H1 (cell line): ENCODE data around the gene UBE2H. TPM values are rescaled to one million over a fixed set of nuclear protein-coding genes. Genes with fewer than 3 reads are reported as not detected.

Source experiments
- CTCF ChIA-PET: fragments of 300-600 bp; sonication (Branson Sonifier 250); formaldehyde crosslinking; loops from one replicate; lab custom pipeline; 2021; ENCODE audit not compliant: partially characterized antibody; lab: Charles Lee
- POLR2A ChIA-PET: fragments of 300-600 bp; sonication (Branson Sonifier 250); formaldehyde crosslinking; loops from one replicate; lab custom pipeline; 2021; ENCODE audit warnings: inconsistent platforms; ENCODE audit not compliant: partially characterized antibody; lab: Charles Lee
- DNase-seq, 2 experiments: peaks; one replicate each; pipeline versions ENCODE4 v3.0.0 to v3.0.0-alpha.2; 2010 to 2022; ENCODE audit warnings: low spot score in 2 of 2, low read depth in 1 of 2, mixed read lengths in 1 of 2
- FAIRE-seq: peaks from 2 replicates; lab custom pipeline; 2011; peaks lifted over from hg19 to GRCh38; lab: Jason Lieb, UNC
- H2AFZ ChIP-seq: 2 replicates; pipeline ENCODE4 v1.8.1; 2012; ENCODE audit warnings: low read length, inconsistent platforms
- H2AK5ac ChIP-seq: 2 replicates; pipeline ENCODE4 v1.6.1; 2013; ENCODE audit warnings: low read depth, low read length
- H2BK120ac ChIP-seq: replicated peaks from 2 replicates; pipeline ENCODE3; 2013; ENCODE audit warnings: low read depth, low read length, inconsistent platforms
- H2BK12ac ChIP-seq: 2 replicates; pipeline ENCODE4 v1.6.1; 2013; ENCODE audit warnings: low read depth, low read length
- H2BK15ac ChIP-seq: 2 replicates; pipeline ENCODE4 v1.6.1; 2013; ENCODE audit warnings: low read length
- H2BK20ac ChIP-seq: 2 replicates; pipeline ENCODE4 v1.6.1; 2013; ENCODE audit warnings: low read length
- H2BK5ac ChIP-seq: 2 replicates; pipeline ENCODE4 v1.6.1; 2013; ENCODE audit warnings: low read depth, low read length
- H3K14ac ChIP-seq: 2 replicates; pipeline ENCODE4 v1.6.1; 2013; ENCODE audit warnings: inconsistent platforms; ENCODE audit not compliant: insufficient read length
- H3K18ac ChIP-seq: 2 replicates; pipeline ENCODE4 v1.6.1; 2013; ENCODE audit warnings: low read length; ENCODE audit errors: extremely low read depth
- H3K23ac ChIP-seq: 2 replicates; pipeline ENCODE4 v1.6.1; 2013; ENCODE audit warnings: inconsistent platforms; ENCODE audit not compliant: insufficient read length
- H3K23me2 ChIP-seq: 2 replicates; pipeline ENCODE4 v1.6.1; 2013; ENCODE audit warnings: low read depth, low read length
- H3K27ac ChIP-seq: 2 replicates; pipeline ENCODE4 v1.6.1; 2011; ENCODE audit warnings: low read depth, low read length, inconsistent platforms
- H3K27me3 ChIP-seq, 4 experiments: replicated peaks in 1 of 4; 1 replicate in 1 of 4; 2 replicates in 3 of 4; pipeline versions ENCODE4 v1.6.1 to v1.8.1; 2011 to 2013; ENCODE audit warnings: low read length in 3 of 4, mild to moderate bottlenecking in 3 of 4, inconsistent platforms in 2 of 4, mixed read lengths in 2 of 4, moderate library complexity in 1 of 4; ENCODE audit not compliant: control insufficient read depth in 3 of 4, insufficient read depth in 3 of 4; ENCODE audit errors: extremely low read depth in 1 of 4
- H3K36me3 ChIP-seq, 4 experiments: 2 replicates each; pipeline versions ENCODE4 v1.6.1 to v1.8.1; 2011 to 2013; ENCODE audit warnings: mild to moderate bottlenecking in 4 of 4, low read length in 3 of 4, moderate library complexity in 2 of 4, control low read depth in 1 of 4, inconsistent platforms in 1 of 4; ENCODE audit not compliant: insufficient read depth in 4 of 4, control insufficient read depth in 2 of 4
- H3K4ac ChIP-seq: replicated peaks from 2 replicates; pipeline ENCODE3; 2013; ENCODE audit warnings: low read length, low read depth, mixed read lengths, inconsistent platforms; ENCODE audit not compliant: insufficient read length
- H3K4me1 ChIP-seq, 4 experiments: replicated peaks in 1 of 4; 1 replicate in 1 of 4; 2 replicates in 3 of 4; pipeline versions ENCODE4 v1.6.1 to v1.8.1; 2011 to 2013; ENCODE audit warnings: low read length in 3 of 4, inconsistent platforms in 2 of 4, mixed read lengths in 1 of 4; ENCODE audit not compliant: insufficient read depth in 4 of 4, control insufficient read depth in 3 of 4
- H3K4me2 ChIP-seq, 2 experiments: 2 replicates each; pipeline versions ENCODE4 v1.6.1 to v1.8.1; 2011 to 2013; ENCODE audit warnings: low read depth in 2 of 2, low read length in 2 of 2, control low read depth in 1 of 2, inconsistent platforms in 1 of 2, mild to moderate bottlenecking in 1 of 2; ENCODE audit not compliant: insufficient read depth in 1 of 2
- H3K4me3 ChIP-seq, 4 experiments: fragments of 200-600, 300-600 bp in 1 of 4; sonication (generic), shearing (Covaris generic), sonication (Bioruptor Twin) in 1 of 4; 2 replicates each; pipeline versions ENCODE4 v1.5.1 to v1.8.1; 2011 to 2016; ENCODE audit warnings: low read length in 4 of 4, low read depth in 3 of 4, control low read depth in 2 of 4, inconsistent platforms in 2 of 4, mild to moderate bottlenecking in 2 of 4, mixed read lengths in 1 of 4, moderate library complexity in 1 of 4; ENCODE audit not compliant: insufficient read depth in 2 of 4; ENCODE audit errors: extremely low read depth in 1 of 4
- H3K56ac ChIP-seq: replicated peaks from 2 replicates; pipeline ENCODE3; 2013; ENCODE audit warnings: low read depth, mild to moderate bottlenecking, mixed read lengths, low read length, inconsistent platforms; ENCODE audit not compliant: insufficient read length
- H3K79me1 ChIP-seq: 2 replicates; pipeline ENCODE4 v1.6.1; 2013; ENCODE audit warnings: low read depth, low read length, control low read depth
- H3K79me2 ChIP-seq, 2 experiments: 2 replicates each; pipeline versions ENCODE4 v1.6.1 to v1.8.1; 2012 to 2013; ENCODE audit warnings: low read length in 2 of 2, mild to moderate bottlenecking in 2 of 2, inconsistent platforms in 1 of 2; ENCODE audit not compliant: insufficient read depth in 2 of 2, control insufficient read depth in 1 of 2
- H3K9ac ChIP-seq, 4 experiments: replicated peaks in 1 of 4; 1 replicate in 1 of 4; 2 replicates in 3 of 4; pipeline versions ENCODE4 v1.6.1 to v1.8.1; 2011 to 2013; ENCODE audit warnings: low read depth in 3 of 4, low read length in 3 of 4, control low read depth in 2 of 4, mild to moderate bottlenecking in 2 of 4, moderate library complexity in 2 of 4, inconsistent platforms in 1 of 4; ENCODE audit errors: extremely low read depth in 1 of 4
- H3K9me3 ChIP-seq, 2 experiments: 2 replicates each; pipeline versions ENCODE4 v1.6.1 to v1.8.1; 2012 to 2013; ENCODE audit warnings: mild to moderate bottlenecking in 2 of 2, moderate library complexity in 2 of 2, control low read depth in 1 of 2, inconsistent platforms in 1 of 2, low read depth in 1 of 2, low read length in 1 of 2, mixed read lengths in 1 of 2; ENCODE audit not compliant: insufficient read depth in 2 of 2
- H4K20me1 ChIP-seq, 2 experiments: replicated peaks in 1 of 2; 2 replicates each; pipeline versions ENCODE3 to v1.8.1; 2011 to 2013; ENCODE audit warnings: inconsistent platforms in 2 of 2, low read length in 2 of 2, mild to moderate bottlenecking in 1 of 2; ENCODE audit not compliant: insufficient read depth in 2 of 2, control insufficient read depth in 1 of 2
- H4K5ac ChIP-seq: 2 replicates; pipeline ENCODE4 v1.6.1; 2013; ENCODE audit warnings: low read length, low read depth, mixed read lengths, inconsistent platforms; ENCODE audit not compliant: insufficient read length
- H4K8ac ChIP-seq: 2 replicates; pipeline ENCODE4 v1.8.0; 2013; ENCODE audit warnings: mild to moderate bottlenecking, moderate library complexity, low read length, inconsistent platforms; ENCODE audit not compliant: insufficient read depth; ENCODE audit errors: extremely low read depth
- H4K91ac ChIP-seq: replicated peaks from 2 replicates; pipeline ENCODE3; 2013; ENCODE audit warnings: low read length, mixed read lengths, inconsistent platforms; ENCODE audit not compliant: insufficient read length
- ASH2L ChIP-seq: fragments of 200-600, 300-600 bp; sonication (generic); IDR thresholded peaks from one replicate; pipeline ENCODE4 v1.7.1; 2017; ENCODE audit warnings: low read length
- BRCA1 ChIP-seq: IDR thresholded peaks from 2 replicates; pipeline ENCODE4 v1.6.1; 2012; ENCODE audit warnings: low read depth, low read length, improper control_type of control experiment
- CHD2 ChIP-seq: IDR thresholded peaks from 2 replicates; pipeline ENCODE4 v1.6.1; 2012; ENCODE audit warnings: low read length, improper control_type of control experiment
- CTBP2 ChIP-seq: IDR thresholded peaks from 2 replicates; pipeline ENCODE4 v1.7.0; 2011; ENCODE audit warnings: borderline replicate concordance, mild to moderate bottlenecking, moderate library complexity, mixed read lengths, low read length; ENCODE audit not compliant: insufficient read depth, insufficient read length
- EZH2 ChIP-seq: fragments of 200-600 bp; sonication (generic); IDR thresholded peaks from 2 replicates; pipeline ENCODE4 v1.7.1; 2012; ENCODE audit warnings: low read depth, mild to moderate bottlenecking, moderate library complexity, low read length, inconsistent platforms; ENCODE audit not compliant: severe bottlenecking
- GTF2F1 ChIP-seq: IDR thresholded peaks from 2 replicates; pipeline ENCODE4 v1.6.1; 2012; ENCODE audit warnings: low read depth, low read length, improper control_type of control experiment, borderline replicate concordance
- KDM1A ChIP-seq: fragments of 200-600, 300-600 bp; sonication (generic); IDR thresholded peaks from 2 replicates; pipeline ENCODE4 v1.7.1; 2016; ENCODE audit warnings: mild to moderate bottlenecking, low read length, borderline replicate concordance
- SIX5 ChIP-seq: IDR thresholded peaks from 2 replicates; pipeline ENCODE4 v1.6.1; 2011; ENCODE audit warnings: mild to moderate bottlenecking, low read depth, low read length
- WGBS, 2 experiments: shearing (Covaris generic) in 1 of 2; methylation state at CpG; one replicate each; pipeline versions ENCODE4 v1.1.6 to v1.1.7; 2013 to 2015; ENCODE audit warnings: low lambda C conversion rate in 2 of 2, mixed read lengths in 2 of 2, inconsistent platforms in 1 of 2, low coverage in 1 of 2, missing lambda C conversion rate in 1 of 2; ENCODE audit not compliant: insufficient replicate concordance in 2 of 2, insufficient coverage in 1 of 2, insufficient read length in 1 of 2; ENCODE audit errors: extremely low coverage in 1 of 2, missing lambda C conversion rate in 1 of 2; 5-methylcytosine and 5-hydroxymethylcytosine counted together
- polyA plus RNA-seq, 7 experiments: library from polyadenylated mRNA; depleted of rRNA in 3 of 7; stranded (reverse) in 5 of 7; unstranded in 2 of 7; fragments of >200 nt in 5 of 7; fragments of 200-250 nt in 2 of 7; gene quantifications; 1 replicate in 5 of 7; 2 replicates in 1 of 7; 4 replicates in 1 of 7; pipeline versions ENCODE4 v1.2.1 to v1.2.3, GENCODE V29; 2011 to 2013; ENCODE audit warnings: missing spikeins in 2 of 7, mixed read lengths in 2 of 7
- total RNA-seq: library from RNA; stranded (reverse); fragmentation: NEBNext Ultra II Directional; extraction: Animal tissue kit (Norgen Biotek cat#: 25700); gene quantifications from 2 replicates; pipeline ENCODE4 v1.2.1, GENCODE V29; 2021

UBE2H gene
- total and polyA plus RNA-seq, 2 of the 8 experiments (the other 6 are each of a cell fraction or from before 2014, with no cell fraction given), result 30.6 to 62.2 TPM

- no peak for DNase-seq
- no peak for FAIRE-seq
- Histone ChIP-seq H3K9ac (no peak overlapping the region), H3K27ac (no peak overlapping the region), H3K4me3 (no peak overlapping the region), H3K23me2 (no peaks in the 10 kb centered on the region), H4K20me1 (no peaks in the 10 kb centered on the region), H3K14ac (no peak overlapping the region), H2AK5ac (no peak overlapping the region), H3K9me3 (no peaks in the 10 kb centered on the region), H2BK120ac (no peak overlapping the region), H4K8ac (no peak overlapping the region), H3K36me3 (no peaks in the 10 kb centered on the region; a peak in 1 of 8 replicates), H2BK15ac (no peak overlapping the region), H2AFZ (no peak overlapping the region), H3K79me2 (peaks cover 0 to 11% of the 10 kb centered on the region in 2 experiments; a peak in 1 of 4 replicates), H3K4me1 (peaks cover 0 to 8% (median 3%) of the 10 kb centered on the region in 4 experiments; a peak in 4 of 7 replicates), H4K91ac (no peak overlapping the region), H3K18ac (no peak overlapping the region), H2BK20ac (no peak overlapping the region), H3K4ac (no peak overlapping the region), H3K79me1 (no peaks in the 10 kb centered on the region; the same call in 1 of the 2 replicates), H3K56ac (no peak overlapping the region), H2BK5ac (no peak overlapping the region), H2BK12ac (no peak overlapping the region), H3K23ac (no peak overlapping the region), H4K5ac (no peak overlapping the region), H3K27me3 (peaks cover 0 to 1% (median 0%) of the 10 kb centered on the region in 4 experiments; a peak in 1 of 7 replicates), H3K4me2 (no peak overlapping the region)
- POLR2A ChIA-PET, result no interaction called here
- CTCF ChIA-PET, result interaction anchor here (1.1 to 2.1 kb wide), 3 partner anchors 10 to 29 kb away, joined by 3 to 4 read pairs (median 3); no protein-coding TSS in a partner anchor
- WGBS, 2 experiments, result 74% methylated on average over 6 of the region's 6 CpGs; no CpG with 5 or more reads in 1 of the 2 experiments
- no peak for TF ChIP-seq GTF2F1
- TF ChIP-seq EZH2, result no peak
- TF ChIP-seq BRCA1, result no peak
- TF ChIP-seq ASH2L, result no peak
- no peak for TF ChIP-seq CHD2
- TF ChIP-seq SIX5, result no peak
- TF ChIP-seq KDM1A, result no peak
- no peak for TF ChIP-seq CTBP2
Observed at GRCh38 chr7:129853661-129854268, 99.0 kb downstream of the UBE2H start.
